Activated CD4-positive, CD25-positive, alpha-beta regulatory T cell treated with anti-CD3 and anti-CD28 coated beads, Interleukin-2, amount 50 U/mL, for 24 hours (primary cell): ENCODE measurements around the gene CYLC1.

Source experiments
- ATAC-seq, 2 donors: fragments of 150-1000 bp; cut with Tn5 transposase; one replicate each; pipeline ENCODE4 v1.10.0; 2021; ENCODE audit warnings: mild to moderate bottlenecking in 1 of 2, moderate library complexity in 1 of 2

Gene CYLC1

GRCh38 chrX:83860846-83861245, at the start of gene CYLC1:
TSS of gene CYLC1 (plus strand) at chrX:83861146. CDS start at chrX:83861183, 37 bp downstream.
- no peak for ATAC-seq

GRCh38 chrX:83819304-83819703, 41.6 kb upstream of the CYLC1 start:
- no peak for ATAC-seq

GRCh38 chrX:83829874-83830273, 31.1 kb upstream of the CYLC1 start:
- no peak for ATAC-seq

- ATAC-seq = no peak
Observed at GRCh38 chrX:83845397-83845796, 15.5 kb upstream of the CYLC1 start.

GRCh38 chrX:83847339-83847738, 13.6 kb upstream of the CYLC1 start:
- ATAC-seq = no peak

- ATAC-seq = no peak
Observed at GRCh38 chrX:83888585-83888984, 27.6 kb downstream of the CYLC1 start.

GRCh38 chrX:83892433-83892832, 31.5 kb downstream of the CYLC1 start:
- no peak for ATAC-seq

GRCh38 chrX:83906921-83907320, 46.0 kb downstream of the CYLC1 start:
- ATAC-seq = no peak

GRCh38 chrX:83916525-83916924, 55.6 kb downstream of the CYLC1 start:
- no peak for ATAC-seq

GRCh38 chrX:83934220-83934619, 73.3 kb downstream of the CYLC1 start:
- ATAC-seq = no peak
